GM18502 (cell line): ENCODE data around the gene DENND2C.

Experiments used
- ATAC-seq: cut with Tn5 transposase; IDR thresholded peaks from one replicate; pipeline ENCODE4 v1.9.1; 2021; ENCODE audit warnings: mild to moderate bottlenecking; ENCODE audit not compliant: unreplicated experiment, poor library complexity

Gene DENND2C

DNA sequence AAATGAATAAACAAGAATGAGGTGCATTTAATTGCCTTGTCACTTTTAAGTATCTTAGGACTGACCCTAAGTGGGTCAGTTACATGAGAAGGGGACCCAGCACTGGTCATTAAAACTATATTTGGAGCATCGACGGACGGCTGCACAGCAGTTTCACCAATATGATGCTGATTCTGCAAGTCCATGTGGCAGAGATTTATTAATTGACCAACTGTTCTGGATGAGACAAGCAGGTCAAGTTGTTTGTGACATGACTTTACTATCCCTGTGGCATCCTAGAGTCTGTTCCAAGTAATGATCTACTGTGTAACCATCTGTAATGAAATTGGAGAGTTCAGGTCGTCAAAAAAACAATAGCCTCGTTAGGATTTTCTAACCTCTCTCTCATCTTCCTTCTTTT lies 16.0 kb upstream of the DENND2C start:
- ATAC-seq = no peak

DNA sequence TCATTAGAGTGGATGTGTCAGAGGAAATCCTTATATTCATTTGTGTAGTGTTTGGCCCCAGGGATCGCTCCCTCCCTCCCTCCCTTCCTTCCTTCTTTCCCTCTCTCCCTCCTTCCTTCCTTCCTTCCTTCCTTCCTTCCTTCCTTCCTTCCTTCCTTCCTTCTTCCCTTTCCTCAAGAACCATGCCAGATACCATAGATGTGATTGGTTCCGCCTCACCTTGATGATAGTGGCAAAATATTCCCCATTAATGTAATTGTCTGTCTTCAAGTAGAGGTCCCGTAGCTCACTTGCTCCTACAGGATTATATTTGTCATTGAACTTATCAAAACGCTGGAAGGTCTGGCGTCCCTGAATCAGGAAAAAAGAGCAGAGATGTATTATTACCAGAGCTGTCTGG lies 7.8 kb upstream of the DENND2C start:
- ATAC-seq = no peak

GRCh38 chr1:114676115-114676514 lies 6.3 kb upstream of the DENND2C start:
- no peak for ATAC-seq

GRCh38 chr1:114671939-114672275 lies 2.1 kb upstream of the DENND2C start:
- no peak for ATAC-seq

GRCh38 chr1:114671011-114671938 lies 1.4 kb upstream of the DENND2C start:
- no peak for ATAC-seq

DNA sequence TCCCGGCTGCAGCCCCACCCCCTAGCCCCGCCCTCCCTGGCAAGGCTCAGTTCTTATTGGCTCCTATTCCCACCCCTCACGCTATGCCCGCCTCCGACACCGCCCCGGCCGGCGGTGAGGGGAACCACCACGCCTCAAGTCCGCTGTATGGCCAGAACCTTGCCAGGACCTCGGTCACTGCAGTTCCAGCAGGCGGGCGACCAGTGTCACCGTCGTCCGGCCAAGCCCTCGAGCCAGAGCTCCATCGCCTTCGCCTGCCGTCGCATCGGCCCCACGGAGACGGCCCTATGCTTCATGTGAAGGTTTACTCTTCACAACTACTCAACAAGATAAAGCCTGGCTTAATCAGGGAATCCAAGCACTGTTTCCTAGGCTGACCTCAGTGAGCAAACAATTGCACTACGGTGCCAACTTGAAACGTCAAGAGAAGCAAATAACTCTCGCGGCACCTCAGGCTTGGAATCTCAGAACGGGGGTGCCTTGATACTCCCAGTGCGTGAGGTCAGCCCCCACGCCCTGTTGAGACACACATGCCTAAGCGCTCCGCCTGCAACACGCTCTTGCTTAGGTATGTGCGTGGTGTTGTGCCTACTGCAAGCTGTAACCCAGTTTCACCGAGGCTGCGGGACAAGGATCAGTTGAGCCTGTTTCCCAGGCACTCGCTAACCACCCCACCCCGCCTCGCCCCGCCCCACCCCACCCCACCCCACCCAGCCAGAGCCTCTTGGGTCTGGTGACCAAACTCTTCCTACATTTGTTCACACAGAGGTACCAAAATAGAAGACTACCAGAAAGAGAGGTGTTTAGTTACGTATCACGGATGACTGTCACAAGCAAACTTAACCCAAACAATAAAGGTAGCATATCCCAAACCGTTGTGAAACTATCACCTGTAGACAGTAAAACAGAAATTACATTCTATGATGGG lies 498 bp upstream of the DENND2C start:
- ATAC-seq = peak; percentile 99

GRCh38 chr1:114668784-114669561 lies 876 bp downstream of the DENND2C start:
- ATAC-seq = no peak

DNA sequence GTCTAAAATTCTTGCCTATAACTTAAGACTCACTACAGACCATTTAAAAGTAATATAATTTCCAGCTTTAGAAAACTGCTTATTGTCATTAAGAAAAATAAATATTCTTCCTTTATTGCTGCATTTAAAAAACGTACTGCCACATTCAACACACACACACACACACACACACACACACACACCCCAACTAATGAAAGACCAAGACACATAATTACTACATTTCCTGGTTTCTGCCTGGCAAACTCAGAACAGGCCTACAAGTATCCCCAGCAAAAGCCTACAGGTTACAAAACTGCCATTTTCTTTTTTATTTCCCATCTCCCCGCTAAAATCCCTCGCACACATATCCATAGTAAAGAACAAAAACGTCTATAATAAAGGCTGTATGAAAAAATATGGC lies 1.5 kb downstream of the DENND2C start:
- ATAC-seq = no peak

- ATAC-seq = no peak
Observed at GRCh38 chr1:114666954-114667353, 2.9 kb downstream of the DENND2C start.

GRCh38 chr1:114660238-114660637 lies 9.6 kb downstream of the DENND2C start:
- no peak for ATAC-seq

- no peak for ATAC-seq
Observed at GRCh38 chr1:114651893-114652292, 18.0 kb downstream of the DENND2C start.

DNA sequence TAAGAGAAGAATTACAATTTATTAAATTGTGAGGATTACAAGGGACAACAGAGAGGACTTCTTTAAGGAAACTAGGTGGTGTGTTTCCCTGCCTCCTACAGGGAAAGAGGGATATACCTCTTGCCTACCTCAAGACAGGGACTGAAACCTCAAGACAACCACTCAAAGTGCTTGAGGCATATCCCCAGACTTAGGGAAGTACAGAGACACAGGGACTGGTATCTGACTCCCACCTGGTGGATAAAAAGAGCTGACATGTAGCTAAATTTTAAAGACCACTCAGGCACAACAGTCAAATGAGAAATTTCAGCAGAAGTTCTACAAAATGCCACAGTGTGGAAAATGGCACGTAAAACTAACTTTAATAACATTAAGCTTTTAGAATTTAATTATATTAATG lies 21.3 kb downstream of the DENND2C start:
- no peak for ATAC-seq

- ATAC-seq = no peak
Observed at GRCh38 chr1:114641377-114641776, 28.5 kb downstream of the DENND2C start.

DNA sequence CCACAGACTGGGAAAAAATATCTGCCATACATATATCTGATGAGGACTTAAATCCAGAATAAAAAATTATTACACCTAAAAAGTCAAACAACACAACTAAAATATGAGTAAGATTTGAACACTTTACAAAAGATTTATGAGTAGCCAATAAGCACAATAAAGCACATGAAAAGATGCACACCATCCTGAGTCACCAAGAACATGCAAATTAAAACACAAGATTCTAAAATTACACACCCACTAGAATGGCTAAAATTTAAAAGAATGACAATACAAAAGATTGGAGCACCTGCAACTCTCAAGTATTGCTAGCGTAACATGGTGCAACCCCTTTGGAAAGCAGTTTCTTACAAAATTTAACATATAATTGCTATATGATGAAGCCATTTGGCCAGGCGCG lies 30.9 kb downstream of the DENND2C start:
- no peak for ATAC-seq

DNA sequence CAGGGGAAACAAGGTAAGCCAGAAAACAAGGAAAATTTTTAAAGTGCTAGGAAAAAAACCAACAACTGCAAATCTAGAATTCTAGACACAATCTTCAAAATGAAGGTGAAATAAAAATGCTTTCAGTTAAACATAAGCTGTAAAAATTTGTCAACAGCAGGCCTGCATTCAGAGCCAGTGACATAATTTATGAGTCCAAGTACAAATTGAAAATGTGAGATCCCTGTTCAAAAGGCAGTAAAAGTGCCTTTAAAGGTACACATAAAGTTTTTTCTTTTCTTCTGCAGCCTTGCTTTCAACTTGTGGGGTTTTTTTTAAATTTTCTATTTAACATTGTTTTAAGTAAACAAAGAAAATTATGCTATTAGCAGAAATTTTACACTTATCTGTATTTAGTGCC lies 37.4 kb downstream of the DENND2C start:
- ATAC-seq = no peak

GRCh38 chr1:114627107-114627506 lies 42.7 kb downstream of the DENND2C start:
- ATAC-seq = no peak

DNA sequence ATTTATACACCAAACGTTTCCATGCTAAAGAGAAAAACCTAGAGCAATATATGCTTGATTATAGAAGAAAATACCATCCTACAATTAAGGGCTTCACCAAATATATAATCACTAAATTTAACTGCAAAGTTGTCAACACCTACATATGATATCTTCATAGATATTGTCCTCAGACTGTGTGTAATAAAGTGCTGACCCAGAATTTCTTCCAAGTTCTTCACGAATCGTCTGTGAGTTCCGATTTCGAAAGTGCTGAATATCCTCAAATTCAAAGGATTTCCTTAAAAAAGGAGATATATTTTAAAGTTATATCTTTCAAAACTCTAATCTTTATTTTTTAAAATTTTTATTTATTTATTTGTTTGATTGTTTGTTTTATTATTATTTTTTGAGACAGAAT lies 46.5 kb downstream of the DENND2C start:
- ATAC-seq = no peak

DNA sequence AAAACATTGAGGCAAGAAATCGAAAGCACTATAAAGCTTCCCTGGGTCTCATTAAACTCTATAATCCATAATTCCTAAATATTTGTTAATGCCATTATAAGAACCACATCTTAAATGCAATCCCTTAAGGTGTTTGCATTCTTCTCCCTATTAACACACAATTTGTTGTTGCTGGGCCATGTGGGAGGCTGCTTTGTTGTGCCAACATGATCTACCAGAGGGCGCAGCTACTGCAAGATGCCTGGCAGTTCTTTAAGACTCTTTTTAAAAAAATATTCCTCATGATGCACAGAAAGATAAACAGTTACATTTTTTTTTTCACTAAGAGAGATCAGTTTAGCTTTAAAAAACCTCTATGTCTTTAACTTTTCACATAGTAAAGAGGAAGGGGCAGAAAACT lies 49.4 kb downstream of the DENND2C start:
- ATAC-seq = no peak

GRCh38 chr1:114618606-114619005 lies 51.2 kb downstream of the DENND2C start:
- no peak for ATAC-seq

- ATAC-seq = no peak
Observed at GRCh38 chr1:114610546-114611245, 59.2 kb downstream of the DENND2C start.
